RCC 7860 (cell line): ENCODE results near the gene MRPL55.

Experiments used
- DNase-seq: peaks from one replicate; pipeline ENCODE4 v3.0.0-alpha.2; 2015; ENCODE audit warnings: low spot score
- FAIRE-seq: peaks from 2 replicates; lab custom pipeline; 2012; peaks lifted over from hg19 to GRCh38; lab: Jason Lieb, UNC

MRPL55 gene

GRCh38 chr1:228109073-228109961, at the start of gene MRPL55:
MRPL55 (minus strand) TSS chr1:228109299; CDS start chr1:228108260, 1,039 bp downstream.
- DNase-seq (peak; percentile 91), FAIRE-seq (peak; percentile 71)

GRCh38 chr1:228158151-228159007, 49.3 kb upstream of the MRPL55 start:
- no peak for FAIRE-seq
- no peak for DNase-seq

GRCh38 chr1:228157729-228158126, 48.6 kb upstream of the MRPL55 start:
- no peak for DNase-seq
- FAIRE-seq: no peak

- DNase-seq (no peak), FAIRE-seq (no peak)
Observed at GRCh38 chr1:228156941-228157728, 48.0 kb upstream of the MRPL55 start.

- no peak for FAIRE-seq
- no peak for DNase-seq
Observed at GRCh38 chr1:228156515-228156881, 47.4 kb upstream of the MRPL55 start.

DNA sequence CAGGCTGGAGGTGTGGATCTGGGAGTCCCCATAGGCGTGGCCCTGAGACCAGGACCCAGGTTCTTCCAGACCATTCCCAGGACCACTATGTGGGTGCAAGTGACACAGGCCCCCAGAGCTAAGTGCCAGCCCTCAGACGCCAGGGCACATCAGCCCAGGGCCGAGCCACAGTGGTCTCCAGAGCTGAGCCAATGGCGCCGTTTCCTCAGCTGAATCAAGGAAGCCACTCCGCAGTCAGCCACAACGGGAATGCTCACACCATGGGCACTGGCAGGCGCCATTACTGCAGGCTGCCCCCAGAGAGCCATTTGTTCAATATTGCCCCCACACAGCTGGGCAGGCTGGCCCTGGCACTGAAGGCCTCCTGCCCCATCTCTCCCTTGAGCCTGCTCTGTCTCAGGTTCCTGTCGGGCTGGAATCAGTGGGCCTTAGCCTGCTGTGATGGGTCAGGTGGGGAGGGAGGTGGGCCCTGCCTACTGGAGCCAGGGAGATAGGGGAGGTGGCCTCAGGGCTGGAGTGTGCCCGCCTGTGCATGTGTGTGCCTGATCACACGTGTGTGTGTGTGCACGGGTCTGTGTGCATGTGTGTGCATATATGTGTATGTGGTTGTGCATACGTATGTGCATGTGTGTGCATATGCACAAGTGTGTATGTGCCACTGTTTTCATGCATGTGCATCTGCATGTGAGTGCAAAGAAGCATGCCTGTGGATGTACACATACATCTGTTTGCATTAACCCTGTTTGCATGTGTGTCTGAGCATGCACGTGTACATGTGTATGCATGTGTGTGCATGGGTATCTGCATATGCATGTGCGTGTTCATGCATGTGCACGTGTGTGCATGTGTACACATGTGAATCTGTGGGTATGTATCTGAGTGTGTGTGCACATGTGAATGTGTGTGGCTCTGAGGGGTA, 46.8 kb upstream of the MRPL55 start:
- DNase-seq (no peak), FAIRE-seq (no peak)

DNA sequence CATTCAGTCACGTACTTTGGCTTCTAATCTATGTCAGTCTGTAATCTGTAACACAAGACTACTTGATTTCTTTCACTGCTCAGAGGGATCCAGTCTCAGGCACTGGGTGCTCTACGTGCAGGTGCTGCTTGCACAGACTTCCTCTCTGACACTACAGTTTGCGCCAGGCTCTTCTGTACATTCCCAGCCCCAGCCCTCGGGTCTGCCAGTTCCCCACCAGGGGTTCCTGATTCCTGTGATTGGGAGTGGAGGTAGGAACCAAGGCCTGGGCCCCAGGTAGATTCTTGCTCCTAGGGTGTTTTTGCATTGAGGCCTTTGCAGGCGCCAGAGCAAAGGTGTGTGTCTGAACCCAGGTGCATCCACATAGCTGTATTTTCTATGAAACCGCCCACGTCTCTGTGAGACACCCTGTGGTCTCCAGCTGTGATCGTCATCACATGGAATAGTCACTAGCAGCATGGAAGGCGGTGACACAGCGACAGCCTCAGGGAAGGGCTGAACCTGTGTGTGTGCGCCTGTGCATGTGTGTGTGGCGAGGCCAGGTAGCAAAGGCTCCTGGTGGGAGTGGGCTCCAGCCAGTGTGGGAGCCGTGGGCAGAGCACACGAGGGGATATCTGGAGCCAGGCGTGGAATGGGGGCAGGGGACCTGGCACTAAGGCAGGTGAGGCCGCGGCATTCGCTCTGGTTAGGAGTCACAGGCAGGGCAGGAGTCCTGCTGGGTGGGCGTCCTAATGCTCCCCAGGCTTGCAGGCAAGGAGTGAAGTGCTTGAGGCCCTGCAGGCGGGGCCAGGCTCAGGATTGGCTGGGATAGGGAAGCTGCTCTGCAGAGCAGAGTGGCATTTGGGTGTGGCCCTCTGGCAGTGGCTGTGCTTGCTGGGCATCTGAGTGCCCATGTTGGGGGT, 45.8 kb upstream of the MRPL55 start:
- DNase-seq (no peak), FAIRE-seq (no peak)

- no peak for DNase-seq
- FAIRE-seq: no peak
Observed at GRCh38 chr1:228154021-228154669, 45.0 kb upstream of the MRPL55 start.

GRCh38 chr1:228152918-228153258, 43.8 kb upstream of the MRPL55 start:
- no peak for FAIRE-seq
- no peak for DNase-seq

- no peak for FAIRE-seq
- no peak for DNase-seq
Observed at GRCh38 chr1:228152097-228152917, 43.2 kb upstream of the MRPL55 start.

- no peak for FAIRE-seq
Observed at GRCh38 chr1:228151180-228151925, 42.3 kb upstream of the MRPL55 start.

DNA sequence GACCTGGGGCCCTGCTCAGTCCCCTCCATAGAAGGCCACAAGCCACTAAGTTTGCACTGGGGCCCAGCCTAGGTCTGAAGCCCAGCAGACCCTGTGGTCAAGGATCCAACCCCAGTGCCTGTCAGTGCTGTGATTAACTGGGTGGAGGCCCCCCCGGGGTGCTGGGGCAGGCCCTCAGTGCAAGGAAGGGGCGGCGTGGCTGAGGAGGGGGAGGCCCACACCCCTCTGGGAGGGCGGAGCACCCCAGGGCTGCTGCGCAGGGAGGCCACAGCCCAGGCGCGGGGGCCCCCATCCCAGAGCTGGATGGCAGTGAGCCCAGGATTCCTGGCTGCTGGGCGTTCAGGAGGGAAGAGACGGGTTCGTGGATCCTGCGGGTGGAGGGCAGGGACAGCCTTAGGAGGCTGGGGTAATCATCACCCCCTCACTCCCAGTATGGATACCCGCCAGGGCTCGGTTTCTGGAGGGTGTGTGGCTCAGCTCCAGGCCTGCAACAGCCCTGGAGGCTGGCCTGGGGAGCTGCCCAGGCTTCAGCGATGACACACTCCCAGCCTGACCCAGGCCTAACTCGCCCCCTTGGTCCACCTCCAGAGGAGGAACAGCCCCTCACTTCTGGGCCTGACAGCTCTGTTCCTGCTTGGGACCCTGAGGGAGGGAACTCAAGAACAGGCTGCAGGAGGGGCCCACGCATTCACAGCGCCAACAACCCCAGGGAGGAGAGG, 41.5 kb upstream of the MRPL55 start:
- FAIRE-seq (no peak), DNase-seq (no peak)

More at GRCh38 chr1:228151180-228151925, 42.3 kb upstream of the MRPL55 start:
- DNase-seq: no peak

- FAIRE-seq (no peak), DNase-seq (no peak)
Observed at GRCh38 chr1:228150120-228150460, 41.0 kb upstream of the MRPL55 start.

- no peak for DNase-seq
Observed at GRCh38 chr1:228149406-228150119, 40.5 kb upstream of the MRPL55 start, which contains the start of gene GJC2. GJC2 (plus strand) TSS chr1:228149930; CDS start chr1:228157759, 7,829 bp downstream.

GRCh38 chr1:228148935-228149405, 39.9 kb upstream of the MRPL55 start:
- DNase-seq: no peak
- FAIRE-seq: no peak

More at GRCh38 chr1:228149406-228150119, 40.5 kb upstream of the MRPL55 start, which contains the start of gene GJC2:
- FAIRE-seq: no peak
